Astrocyte (in vitro differentiated cells and primary cell): ENCODE data around the gene DNAH6.

Source experiments
- EZH2 ChIP-seq: IDR thresholded peaks from 2 replicates; pipeline ENCODE4 v1.6.1; 2012; ENCODE audit warnings: mild to moderate bottlenecking, low read length, inconsistent platforms; ENCODE audit not compliant: insufficient read depth
- TF ChIP-seq, protein P1 (sequence below): IDR thresholded peaks from 2 replicates; pipeline ENCODE4 v1.5.1; 2011; ENCODE audit warnings: low read depth, mild to moderate bottlenecking, inconsistent platforms, low read length, moderate library complexity; ENCODE audit not compliant: insufficient read depth

- TF ChIP-seq, protein P1, sequence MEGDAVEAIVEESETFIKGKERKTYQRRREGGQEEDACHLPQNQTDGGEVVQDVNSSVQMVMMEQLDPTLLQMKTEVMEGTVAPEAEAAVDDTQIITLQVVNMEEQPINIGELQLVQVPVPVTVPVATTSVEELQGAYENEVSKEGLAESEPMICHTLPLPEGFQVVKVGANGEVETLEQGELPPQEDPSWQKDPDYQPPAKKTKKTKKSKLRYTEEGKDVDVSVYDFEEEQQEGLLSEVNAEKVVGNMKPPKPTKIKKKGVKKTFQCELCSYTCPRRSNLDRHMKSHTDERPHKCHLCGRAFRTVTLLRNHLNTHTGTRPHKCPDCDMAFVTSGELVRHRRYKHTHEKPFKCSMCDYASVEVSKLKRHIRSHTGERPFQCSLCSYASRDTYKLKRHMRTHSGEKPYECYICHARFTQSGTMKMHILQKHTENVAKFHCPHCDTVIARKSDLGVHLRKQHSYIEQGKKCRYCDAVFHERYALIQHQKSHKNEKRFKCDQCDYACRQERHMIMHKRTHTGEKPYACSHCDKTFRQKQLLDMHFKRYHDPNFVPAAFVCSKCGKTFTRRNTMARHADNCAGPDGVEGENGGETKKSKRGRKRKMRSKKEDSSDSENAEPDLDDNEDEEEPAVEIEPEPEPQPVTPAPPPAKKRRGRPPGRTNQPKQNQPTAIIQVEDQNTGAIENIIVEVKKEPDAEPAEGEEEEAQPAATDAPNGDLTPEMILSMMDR, result no peak
- TF ChIP-seq EZH2, result no peak
These were observed 284.0 kb downstream of the DNAH6 start for GRCh38 chr2:84800194-84800805.
